ENCODE results near the gene MCRIP1.

The MCRIP1 gene

DNA sequence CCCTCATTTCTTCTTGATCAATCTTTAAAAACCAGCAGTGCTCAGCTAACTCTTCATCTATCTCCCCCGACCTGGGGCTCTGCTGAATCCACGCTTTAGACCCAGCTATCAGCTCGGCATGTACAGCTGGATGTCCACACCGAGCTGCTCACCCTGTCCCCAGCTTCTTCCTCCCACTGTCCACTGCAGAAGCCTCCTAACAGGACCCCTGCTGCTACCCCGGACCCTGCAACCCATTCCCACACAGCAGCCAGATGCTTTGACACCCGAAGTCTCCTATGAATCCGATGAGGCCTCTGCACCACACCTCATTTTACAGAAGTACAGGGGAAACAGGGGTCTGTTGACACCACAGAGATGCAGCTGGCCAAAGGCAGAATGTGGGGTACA lies 15.3 kb downstream of the MCRIP1 start:
- no peak for ATAC-seq

DNA sequence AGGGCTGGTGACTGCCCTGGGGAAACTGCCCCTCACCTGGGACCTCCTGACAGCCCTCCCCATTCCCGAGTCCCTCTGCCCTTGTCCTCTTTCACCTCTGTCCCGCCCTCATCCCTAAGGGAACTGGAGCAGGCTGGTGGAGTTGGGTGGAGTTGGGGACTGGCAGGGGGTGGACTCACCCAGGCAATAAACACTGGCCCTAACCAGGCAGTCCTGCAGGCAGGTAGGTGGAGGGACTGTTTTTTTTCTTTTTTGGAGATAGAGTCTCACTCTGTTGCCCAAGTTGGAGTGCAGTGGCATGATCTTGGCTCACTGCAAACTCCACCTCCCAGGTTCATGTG lies 17.5 kb downstream of the MCRIP1 start:
- no peak for ATAC-seq

GRCh38 chr17:81814748-81815645 lies 18.1 kb downstream of the MCRIP1 start:
- no peak for ATAC-seq

- no peak for ATAC-seq
Observed at GRCh38 chr17:81813861-81814683, 19.0 kb downstream of the MCRIP1 start.

- ATAC-seq, result no peak
Observed at GRCh38 chr17:81813371-81813684, 19.8 kb downstream of the MCRIP1 start.

- no peak for ATAC-seq
Observed at GRCh38 chr17:81812571-81813370, 20.3 kb downstream of the MCRIP1 start.

GRCh38 chr17:81811705-81812570 lies 21.2 kb downstream of the MCRIP1 start:
- no peak for ATAC-seq

- ATAC-seq, result no peak
Observed at GRCh38 chr17:81810892-81811704, 22.0 kb downstream of the MCRIP1 start.

DNA sequence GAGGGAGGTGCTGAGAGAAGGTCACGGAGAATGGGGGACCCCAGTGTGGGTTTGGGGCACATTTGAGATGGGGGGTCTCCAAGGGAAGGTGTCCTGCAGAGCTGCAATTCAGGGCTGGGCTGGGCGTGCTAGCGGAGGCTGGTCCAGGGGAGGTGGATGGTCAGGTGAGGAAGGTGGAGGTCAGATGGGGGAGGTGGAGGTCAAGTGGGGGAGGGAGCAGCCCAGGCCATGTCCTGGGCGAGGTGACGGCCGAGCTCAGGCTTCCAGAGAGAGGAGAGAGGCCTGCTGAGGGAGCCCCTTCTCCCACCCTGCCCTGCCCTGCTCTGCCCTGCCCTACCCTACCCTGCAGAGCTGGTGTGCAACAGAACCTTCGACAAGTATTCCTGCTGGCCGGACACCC lies 22.6 kb downstream of the MCRIP1 start:
- ATAC-seq, result no peak

DNA sequence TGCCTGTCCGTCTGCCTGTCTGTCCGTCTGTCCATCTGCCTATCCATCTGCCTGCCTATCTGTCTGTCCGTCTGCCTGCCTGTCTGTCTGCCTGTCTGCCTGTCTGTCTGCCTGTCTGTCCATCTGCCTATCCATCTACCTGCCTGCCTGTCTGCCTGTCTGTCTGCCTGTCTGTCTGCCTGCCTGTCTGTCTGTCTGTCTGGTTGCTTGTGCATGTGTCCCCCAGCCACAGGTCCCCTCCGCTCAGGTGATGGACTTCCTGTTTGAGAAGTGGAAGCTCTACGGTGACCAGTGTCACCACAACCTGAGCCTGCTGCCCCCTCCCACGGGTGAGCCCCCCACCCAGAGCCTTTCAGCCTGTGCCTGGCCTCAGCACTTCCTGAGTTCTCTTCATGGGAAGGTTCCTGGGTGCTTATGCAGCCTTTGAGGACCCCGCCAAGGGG lies 23.5 kb downstream of the MCRIP1 start:
- no peak for ATAC-seq

- no peak for ATAC-seq
Observed at GRCh38 chr17:81808778-81809555, 24.1 kb downstream of the MCRIP1 start.

- ATAC-seq, result no peak
Observed at GRCh38 chr17:81807839-81808238, 25.3 kb downstream of the MCRIP1 start.

DNA sequence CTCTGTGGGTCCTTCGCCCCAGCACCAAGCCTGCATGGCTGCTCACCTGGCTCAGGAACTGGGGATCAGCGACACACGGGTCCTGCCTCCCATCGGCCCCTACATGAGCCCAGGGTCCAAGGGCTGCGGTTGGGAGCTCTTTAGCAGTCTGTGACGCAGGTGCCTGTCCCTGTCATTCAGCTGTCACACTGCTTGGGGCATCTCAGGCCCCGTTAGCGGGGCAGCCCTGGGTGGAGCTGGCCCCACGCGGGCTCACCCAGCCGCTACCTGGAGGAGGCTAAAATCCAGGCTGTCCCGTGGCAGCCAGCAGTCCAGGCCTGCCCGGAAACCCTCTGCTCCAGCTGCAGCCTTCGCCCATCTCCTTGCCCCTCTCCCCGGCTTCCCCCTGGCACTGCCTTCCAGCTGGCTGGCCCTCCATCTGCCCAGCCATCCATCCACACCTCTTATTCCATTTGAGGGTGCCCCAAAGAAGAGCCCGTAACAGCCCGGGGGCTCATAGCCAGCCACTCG lies 25.8 kb downstream of the MCRIP1 start:
- no peak for ATAC-seq

GRCh38 chr17:81806461-81807209 lies 26.5 kb downstream of the MCRIP1 start:
- ATAC-seq, result no peak

DNA sequence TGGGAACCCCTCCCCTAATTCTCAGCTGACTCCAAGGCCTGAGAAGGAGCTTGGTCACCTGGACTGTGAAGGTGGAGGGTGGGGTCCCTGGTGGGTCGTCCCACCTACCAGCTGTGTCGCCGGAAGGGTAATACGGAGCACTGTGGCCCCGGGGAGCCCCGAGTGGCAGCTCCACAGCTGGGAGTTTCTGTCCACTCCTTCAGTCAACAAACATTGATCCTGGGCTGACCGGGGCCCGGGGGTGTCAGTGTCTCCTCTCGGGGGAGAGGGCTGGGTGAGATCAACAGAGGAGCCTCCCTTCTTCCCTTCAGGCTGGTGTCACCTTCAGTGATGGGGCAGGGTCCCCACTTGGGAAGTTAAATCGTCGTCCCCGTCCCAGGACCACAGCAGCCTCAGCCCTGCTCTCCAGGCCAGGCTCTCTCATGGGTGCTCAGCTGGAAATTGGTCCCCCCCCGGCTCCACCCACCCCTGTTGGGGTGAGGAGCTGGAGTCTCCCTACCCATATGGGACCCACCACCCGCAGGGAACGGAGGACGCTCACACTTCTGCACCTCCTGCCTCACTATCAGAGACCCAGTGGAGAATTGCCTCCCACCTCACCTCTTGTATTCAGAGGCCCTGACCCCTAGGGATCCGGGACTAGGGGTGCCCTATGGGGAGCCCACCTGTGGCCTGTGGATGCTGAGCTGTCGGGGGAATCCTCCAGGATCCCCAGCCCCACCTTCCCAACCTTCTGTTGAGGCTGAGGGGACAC lies 27.2 kb downstream of the MCRIP1 start:
- no peak for ATAC-seq

DNA sequence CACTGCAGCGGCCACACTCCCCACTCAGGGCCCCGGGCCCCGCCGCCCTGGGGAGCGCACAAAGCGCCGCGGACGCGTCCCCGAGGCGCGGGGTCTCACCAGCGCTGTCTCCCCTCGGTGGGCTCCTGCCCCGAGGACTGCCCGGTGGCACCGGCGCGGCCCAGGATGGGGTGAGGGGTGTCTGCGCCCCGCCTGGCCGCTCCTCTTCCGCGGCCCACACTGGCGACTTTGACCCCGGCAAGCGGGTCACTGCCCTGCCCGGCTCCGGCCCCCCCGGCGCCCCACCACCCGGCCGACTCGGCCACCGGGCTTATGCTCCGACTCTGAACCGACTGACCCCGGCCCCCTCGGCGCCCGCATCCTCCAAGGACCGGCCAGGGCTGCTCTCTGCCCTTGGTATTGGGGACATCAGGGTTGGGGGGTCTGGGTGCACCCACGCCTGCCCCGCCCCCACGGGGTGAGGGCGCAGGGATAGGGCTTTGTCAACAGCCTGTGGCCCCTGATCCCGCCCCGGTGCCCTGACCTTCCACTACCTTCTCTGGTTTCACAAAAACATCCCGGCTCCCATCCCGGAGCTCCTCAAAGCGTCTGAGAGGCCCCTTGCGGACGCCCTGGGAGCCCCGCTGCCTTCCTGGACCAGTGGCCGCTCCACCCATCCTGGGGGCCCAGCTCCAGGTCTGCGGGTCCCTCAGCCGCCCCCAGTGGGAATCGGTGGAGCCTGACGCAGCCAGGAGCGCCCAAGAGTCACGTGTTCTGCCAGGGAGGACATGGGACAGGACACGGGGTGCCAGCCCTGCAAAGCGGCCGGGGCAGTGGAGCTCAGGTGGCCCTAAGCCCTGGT lies 28.3 kb downstream of the MCRIP1 start:
- ATAC-seq, result no peak

GRCh38 chr17:81803728-81804558 lies 29.1 kb downstream of the MCRIP1 start, which contains the start of gene GCGR:
Gene GCGR, plus strand, starts transcription at chr17:81804150. Its CDS starts 4,869 bp downstream, at chr17:81809019.
- no peak for ATAC-seq

Data from activated CD4-positive, CD25-positive, alpha-beta regulatory T cell treated with anti-CD3 and anti-CD28 coated beads, Interleukin-2, amount 50 U/mL, for 24 hours (primary cell).